ENCODE data around the gene SWAP70.

DNA sequence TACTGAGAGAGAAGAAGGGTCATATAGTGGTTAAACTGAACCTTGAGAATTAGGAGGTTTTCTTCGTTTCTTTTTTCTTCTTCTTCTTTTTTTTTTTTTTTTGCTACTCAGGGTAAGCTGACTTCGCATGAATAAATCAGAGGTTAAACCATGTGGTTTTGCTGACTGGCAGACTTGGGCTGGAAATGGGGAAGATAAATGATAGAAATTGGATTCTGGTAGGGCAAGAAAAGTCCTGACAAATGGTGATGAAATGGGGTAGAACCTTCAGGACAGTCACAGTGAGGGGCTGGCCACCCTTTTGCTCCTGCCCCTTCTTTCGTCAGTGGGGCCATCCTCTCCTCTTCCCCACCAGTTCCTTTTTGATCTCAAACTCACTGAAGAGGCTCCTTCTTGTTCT is 1.6 kb upstream of the SWAP70 start:
- TF ChIP-seq, protein P1, sequence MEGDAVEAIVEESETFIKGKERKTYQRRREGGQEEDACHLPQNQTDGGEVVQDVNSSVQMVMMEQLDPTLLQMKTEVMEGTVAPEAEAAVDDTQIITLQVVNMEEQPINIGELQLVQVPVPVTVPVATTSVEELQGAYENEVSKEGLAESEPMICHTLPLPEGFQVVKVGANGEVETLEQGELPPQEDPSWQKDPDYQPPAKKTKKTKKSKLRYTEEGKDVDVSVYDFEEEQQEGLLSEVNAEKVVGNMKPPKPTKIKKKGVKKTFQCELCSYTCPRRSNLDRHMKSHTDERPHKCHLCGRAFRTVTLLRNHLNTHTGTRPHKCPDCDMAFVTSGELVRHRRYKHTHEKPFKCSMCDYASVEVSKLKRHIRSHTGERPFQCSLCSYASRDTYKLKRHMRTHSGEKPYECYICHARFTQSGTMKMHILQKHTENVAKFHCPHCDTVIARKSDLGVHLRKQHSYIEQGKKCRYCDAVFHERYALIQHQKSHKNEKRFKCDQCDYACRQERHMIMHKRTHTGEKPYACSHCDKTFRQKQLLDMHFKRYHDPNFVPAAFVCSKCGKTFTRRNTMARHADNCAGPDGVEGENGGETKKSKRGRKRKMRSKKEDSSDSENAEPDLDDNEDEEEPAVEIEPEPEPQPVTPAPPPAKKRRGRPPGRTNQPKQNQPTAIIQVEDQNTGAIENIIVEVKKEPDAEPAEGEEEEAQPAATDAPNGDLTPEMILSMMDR (IDR thresholded peaks at IDR 0.05), result no peak
- no peak for TF ChIP-seq POLR2A (IDR thresholded peaks at IDR 0.05)
